Neural progenitor cell (in vitro differentiated cells): ENCODE measurements around the gene ZNF274. TPM values are rescaled to one million over a fixed set of nuclear protein-coding genes. Genes with fewer than 3 reads are reported as not detected.

ENCODE experiments used
- DNase-seq: peaks from one replicate; pipeline ENCODE4 v3.0.0-alpha.2; 2016; ENCODE audit warnings: low spot score
- H2AFZ ChIP-seq: fragments of 200-600 bp; sonication (generic); replicated peaks from 2 replicates; pipeline ENCODE4 v1.6.1; 2016; ENCODE audit warnings: antibody characterized with exemption
- H3F3A ChIP-seq: fragments of 200-600 bp; sonication (generic); 2 replicates; pipeline ENCODE4 v1.6.1; 2016; ENCODE audit warnings: antibody characterized with exemption, low read depth
- H3K27ac ChIP-seq: fragments of 200-600 bp; sonication (generic); 2 replicates; pipeline ENCODE4 v1.5.1; 2016; ENCODE audit warnings: mild to moderate bottlenecking
- H3K27me3 ChIP-seq: fragments of 200-600 bp; sonication (generic); 2 replicates; pipeline ENCODE4 v1.6.1; 2016; ENCODE audit warnings: mild to moderate bottlenecking, moderate library complexity
- H3K36me3 ChIP-seq: fragments of 200-600 bp; sonication (generic); 2 replicates; pipeline ENCODE4 v1.5.1; 2016
- H3K4me1 ChIP-seq: fragments of 200-600 bp; sonication (generic); 2 replicates; pipeline ENCODE4 v1.6.1; 2016; ENCODE audit warnings: mixed run types
- H3K4me2 ChIP-seq: fragments of 200-600 bp; sonication (generic); 2 replicates; pipeline ENCODE4 v1.6.1; 2016
- H3K4me3 ChIP-seq: fragments of 200-600 bp; sonication (generic); 2 replicates; pipeline ENCODE4 v1.5.1; 2016
- H3K79me2 ChIP-seq: fragments of 200-600 bp; sonication (generic); 2 replicates; pipeline ENCODE4 v1.6.1; 2016; ENCODE audit warnings: low read depth
- H3K9ac ChIP-seq: fragments of 200-600 bp; sonication (generic); 2 replicates; pipeline ENCODE4 v1.6.1; 2016
- H3K9me3 ChIP-seq: fragments of 200-600 bp; sonication (generic); 2 replicates; pipeline ENCODE4 v1.5.1; 2016; ENCODE audit warnings: low read depth
- H4K20me1 ChIP-seq: fragments of 200-600 bp; sonication (generic); 2 replicates; pipeline ENCODE4 v1.6.1; 2016; ENCODE audit warnings: low read depth
- H3K27ac Mint-ChIP-seq: 3 replicates; pipeline ENCODE4 v1.8.0; 2021; ENCODE audit warnings: mixed read lengths
- H3K27me3 Mint-ChIP-seq: 2 replicates; pipeline ENCODE4 v1.8.0; 2022; ENCODE audit warnings: low read depth, mild to moderate bottlenecking, inconsistent platforms, moderate library complexity, mixed read lengths; ENCODE audit not compliant: insufficient read depth
- H3K36me3 Mint-ChIP-seq: 3 replicates; pipeline ENCODE4 v1.8.0; 2021; ENCODE audit warnings: mixed read lengths
- H3K4me1 Mint-ChIP-seq: 3 replicates; pipeline ENCODE4 v1.8.0; 2021; ENCODE audit warnings: mixed read lengths
- H3K4me3 Mint-ChIP-seq: 3 replicates; pipeline ENCODE4 v1.8.0; 2021; ENCODE audit warnings: mild to moderate bottlenecking, moderate library complexity, mixed read lengths
- H3K9me3 Mint-ChIP-seq: 3 replicates; pipeline ENCODE4 v1.8.0; 2020; ENCODE audit warnings: mixed read lengths
- CTCF ChIP-seq: fragments of 200-600 bp; sonication (generic); IDR thresholded peaks from 2 replicates; pipeline ENCODE4 v1.5.1; 2017; ENCODE audit warnings: antibody characterized with exemption, mild to moderate bottlenecking
- EZH2 ChIP-seq: fragments of 200-600 bp; sonication (generic); IDR thresholded peaks from 2 replicates; pipeline ENCODE4 v1.6.1; 2017; ENCODE audit warnings: antibody characterized with exemption, mild to moderate bottlenecking, moderate library complexity
- EZH2phosphoT487 ChIP-seq: fragments of 200-600 bp; sonication (generic); IDR thresholded peaks from 2 replicates; pipeline ENCODE4 v1.6.1; 2017; ENCODE audit warnings: antibody characterized with exemption
- total RNA-seq: library from RNA; depleted of rRNA; stranded (reverse); fragments of >200 nt; gene quantifications from 2 replicates; pipeline ENCODE4 v1.2.3, GENCODE V29; 2015; ENCODE audit warnings: low replicate concordance

The ZNF274 gene
- total RNA-seq, 1 donor from 2014 or later, result 39.3 TPM

- DNase-seq, result no peak
- H3K27ac Mint-ChIP-seq, result peak overlapping the region; percentile 46
- no peaks in the 10 kb centered on the region for H3K4me1 ChIP-seq
- peaks cover 14% of the 10 kb centered on the region for H3F3A ChIP-seq
- TF ChIP-seq EZH2, result no peak
- no peak for TF ChIP-seq EZH2phosphoT487
- no peak for TF ChIP-seq CTCF
- peak overlapping the region; percentile 96 for H3K4me3 ChIP-seq
- peaks cover 38% of the 10 kb centered on the region for H3K9me3 ChIP-seq
- peak overlapping the region; percentile 80 for H2AFZ ChIP-seq
- H3K27ac ChIP-seq, result peak overlapping the region; percentile 99
- H3K36me3 Mint-ChIP-seq, result peaks cover 55% of the 10 kb centered on the region
- H3K4me1 Mint-ChIP-seq, result peaks cover 8% of the 10 kb centered on the region
- peaks cover 52% of the 10 kb centered on the region for H3K79me2 ChIP-seq
- peaks cover 14% of the 10 kb centered on the region for H3K27me3 Mint-ChIP-seq
- H4K20me1 ChIP-seq, result no peaks in the 10 kb centered on the region
- H3K4me3 Mint-ChIP-seq, result peak overlapping the region; percentile 92
- peak overlapping the region; percentile 94 for H3K4me2 ChIP-seq
- H3K9ac ChIP-seq, result peak overlapping the region; percentile 91
- H3K36me3 ChIP-seq, result peaks cover 42% of the 10 kb centered on the region
- H3K9me3 Mint-ChIP-seq, result peaks cover 83% of the 10 kb centered on the region
- H3K27me3 ChIP-seq, result no peaks in the 10 kb centered on the region
Observed at GRCh38 chr19:58183817-58184215, 955 bp downstream of the ZNF274 start.

GRCh38 chr19:58196901-58197616 lies 14.2 kb downstream of the ZNF274 start:
- Histone ChIP-seq H3K27ac (no peak overlapping the region), H3K4me3 (peak overlapping the region; percentile 3), H3K9ac (no peak overlapping the region), H3F3A (peaks cover 16% of the 10 kb centered on the region), H3K4me2 (no peak overlapping the region), H3K4me1 (no peaks in the 10 kb centered on the region), H3K79me2 (no peaks in the 10 kb centered on the region), H4K20me1 (no peaks in the 10 kb centered on the region), H3K9me3 (peaks cover 80% of the 10 kb centered on the region), H3K36me3 (peaks cover 66% of the 10 kb centered on the region), H2AFZ (no peak overlapping the region), H3K27me3 (no peaks in the 10 kb centered on the region)
- Mint-ChIP-seq H3K36me3 (peaks cover 80% of the 10 kb centered on the region), H3K4me3 (no peak overlapping the region), H3K27me3 (peaks cover 18% of the 10 kb centered on the region), H3K4me1 (no peaks in the 10 kb centered on the region), H3K27ac (no peak overlapping the region), H3K9me3 (peaks cover 89% of the 10 kb centered on the region)
- no peak for TF ChIP-seq EZH2phosphoT487
- no peak for TF ChIP-seq EZH2
- TF ChIP-seq CTCF, result no peak
- no peak for DNase-seq

- Mint-ChIP-seq H3K4me1 (no peaks in the 10 kb centered on the region), H3K9me3 (peaks cover 92% of the 10 kb centered on the region), H3K27ac (no peak overlapping the region), H3K27me3 (peaks cover 21% of the 10 kb centered on the region), H3K4me3 (no peak overlapping the region), H3K36me3 (peaks cover 84% of the 10 kb centered on the region)
- H3K79me2 ChIP-seq, result peaks cover 12% of the 10 kb centered on the region
- no peaks in the 10 kb centered on the region for H4K20me1 ChIP-seq
- H3F3A ChIP-seq, result no peaks in the 10 kb centered on the region
- H2AFZ ChIP-seq, result no peak overlapping the region
- H3K9me3 ChIP-seq, result peaks cover 46% of the 10 kb centered on the region
- no peak overlapping the region for H3K9ac ChIP-seq
- DNase-seq, result no peak
- H3K36me3 ChIP-seq, result peaks cover 49% of the 10 kb centered on the region
- no peak overlapping the region for H3K4me2 ChIP-seq
- TF ChIP-seq CTCF, result no peak
- TF ChIP-seq EZH2, result no peak
- no peak for TF ChIP-seq EZH2phosphoT487
- no peak overlapping the region for H3K27ac ChIP-seq
- H3K4me1 ChIP-seq, result no peaks in the 10 kb centered on the region
- no peak overlapping the region for H3K4me3 ChIP-seq
- H3K27me3 ChIP-seq, result no peaks in the 10 kb centered on the region
Observed at GRCh38 chr19:58203814-58204475, 21.1 kb downstream of the ZNF274 start.
